ENCODE results near the gene SLC36A3.

GRCh38 chr5:151347369-151347768, 43.8 kb upstream of the SLC36A3 start, which contains the start of gene SLC36A2:
- no peak for TF ChIP-seq CTCF (IDR thresholded peaks at IDR 0.05; ENCODE audit: low read depth, low read length, poor library complexity, severe bottlenecking)
- no peak for TF ChIP-seq EZH2phosphoT487 (IDR thresholded peaks at IDR 0.05; ENCODE audit: borderline replicate concordance, low read length)
